Measurements from ENCODE around the gene CREB1. TPM values are rescaled to one million over a fixed set of nuclear protein-coding genes. Genes with fewer than 3 reads are reported as not detected.

Gene CREB1
- total RNA-seq, 1 donor from 2014 or later = 108 TPM

GRCh38 chr2:207624185-207625013, 94.6 kb downstream of the CREB1 start:
- H3K27me3 Mint-ChIP-seq (ENCODE audit: unreplicated experiment) = peaks cover 2% of the 10 kb centered on the region
- H3K36me3 Mint-ChIP-seq (ENCODE audit: unreplicated experiment) = no peaks in the 10 kb centered on the region
- H3K9me3 Mint-ChIP-seq (ENCODE audit: unreplicated experiment) = peaks cover 4% of the 10 kb centered on the region

GRCh38 chr2:207625014-207625907, 95.5 kb downstream of the CREB1 start, which contains the start of gene METTL21A:
Gene METTL21A (minus strand): TSS chr2:207625394. CDS start chr2:207624375, 1,019 bp downstream.
- Mint-ChIP-seq H3K27me3 (ENCODE audit: unreplicated experiment) (peaks cover 8% of the 10 kb centered on the region), H3K36me3 (ENCODE audit: unreplicated experiment) (no peaks in the 10 kb centered on the region), H3K9me3 (ENCODE audit: unreplicated experiment) (peaks cover 10% of the 10 kb centered on the region), H3K4me3 (ENCODE audit: unreplicated experiment) (peak within 1 kb of the TSS; percentile 93), H3K27ac (ENCODE audit: unreplicated experiment) (peak within 1 kb of the TSS; percentile 81), H3K4me1 (ENCODE audit: low read depth, unreplicated experiment) (peaks cover 18% of the 10 kb centered on the region)
- peak; percentile 73 for DNase-seq
- TF ChIP-seq CTCF (IDR thresholded peaks at IDR 0.05; ENCODE audit: partially characterized antibody, unreplicated experiment) = peak; percentile 30

More at GRCh38 chr2:207624185-207625013, 94.6 kb downstream of the CREB1 start:
- Mint-ChIP-seq H3K27ac (ENCODE audit: unreplicated experiment) (peak overlapping the region; percentile 81), H3K4me1 (ENCODE audit: low read depth, unreplicated experiment) (peaks cover 12% of the 10 kb centered on the region), H3K4me3 (ENCODE audit: unreplicated experiment) (peak overlapping the region; percentile 90)
- TF ChIP-seq CTCF (IDR thresholded peaks at IDR 0.05; ENCODE audit: partially characterized antibody, unreplicated experiment) = no peak
- DNase-seq = peak; percentile 71

GRCh38 chr2:207629553-207629952, 99.8 kb downstream of the CREB1 start:
- DNase-seq = no peak
- no peak overlapping the region for H3K4me3 Mint-ChIP-seq (ENCODE audit: unreplicated experiment)
- H3K27ac Mint-ChIP-seq (ENCODE audit: unreplicated experiment) = peak overlapping the region; percentile 94
- H3K36me3 Mint-ChIP-seq (ENCODE audit: unreplicated experiment) = no peaks in the 10 kb centered on the region
- H3K9me3 Mint-ChIP-seq (ENCODE audit: unreplicated experiment) = peaks cover 12% of the 10 kb centered on the region
- H3K4me1 Mint-ChIP-seq (ENCODE audit: low read depth, unreplicated experiment) = peaks cover 12% of the 10 kb centered on the region
- TF ChIP-seq CTCF (IDR thresholded peaks at IDR 0.05; ENCODE audit: partially characterized antibody, unreplicated experiment) = no peak
- H3K27me3 Mint-ChIP-seq (ENCODE audit: unreplicated experiment) = peaks cover 10% of the 10 kb centered on the region

GRCh38 chr2:207630491-207630890, 100.7 kb downstream of the CREB1 start:
- H3K27me3 Mint-ChIP-seq (ENCODE audit: unreplicated experiment) = peaks cover 10% of the 10 kb centered on the region
- peaks cover 12% of the 10 kb centered on the region for H3K4me1 Mint-ChIP-seq (ENCODE audit: low read depth, unreplicated experiment)
- no peak for TF ChIP-seq CTCF (IDR thresholded peaks at IDR 0.05; ENCODE audit: partially characterized antibody, unreplicated experiment)
- H3K36me3 Mint-ChIP-seq (ENCODE audit: unreplicated experiment) = no peaks in the 10 kb centered on the region
- peak overlapping the region; percentile 94 for H3K27ac Mint-ChIP-seq (ENCODE audit: unreplicated experiment)
- H3K4me3 Mint-ChIP-seq (ENCODE audit: unreplicated experiment) = peak overlapping the region; percentile 72
- peaks cover 13% of the 10 kb centered on the region for H3K9me3 Mint-ChIP-seq (ENCODE audit: unreplicated experiment)
- DNase-seq = peak; percentile 82
